GM19455 (cell line): ENCODE data around the gene RHOT1.
"Not testable (repeated sequence)": the region's sequence is repeated elsewhere in the genome, so short reads cannot be mapped to it uniquely, and the experiment has no call there.

ENCODE experiments used
- ATAC-seq: cut with Tn5 transposase; IDR thresholded peaks from one replicate; pipeline ENCODE4 v1.9.1; 2021; ENCODE audit not compliant: unreplicated experiment

Gene RHOT1

DNA sequence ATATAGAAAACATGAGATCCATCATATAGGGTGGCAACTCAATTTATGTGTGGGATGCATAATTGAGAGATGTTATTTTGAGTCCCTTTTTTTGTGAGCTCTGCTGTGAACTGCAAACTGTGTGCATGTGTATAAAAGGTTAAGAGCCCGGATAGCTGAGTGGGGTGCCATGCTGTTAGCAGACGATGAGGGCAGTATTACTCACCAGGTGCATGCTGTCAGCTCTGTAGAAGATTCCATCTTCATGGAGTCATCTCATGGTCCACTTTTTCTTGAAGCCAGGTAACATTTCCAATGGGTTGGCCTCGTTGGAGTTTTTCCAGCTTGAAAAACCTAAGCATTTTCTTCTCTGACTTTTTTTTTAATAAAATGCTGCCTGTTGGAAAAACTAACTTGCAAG, 80.3 kb downstream of the RHOT1 start:
- ATAC-seq: no peak

- ATAC-seq: no peak
Observed at GRCh38 chr17:32223703-32224102, 81.4 kb downstream of the RHOT1 start.

DNA sequence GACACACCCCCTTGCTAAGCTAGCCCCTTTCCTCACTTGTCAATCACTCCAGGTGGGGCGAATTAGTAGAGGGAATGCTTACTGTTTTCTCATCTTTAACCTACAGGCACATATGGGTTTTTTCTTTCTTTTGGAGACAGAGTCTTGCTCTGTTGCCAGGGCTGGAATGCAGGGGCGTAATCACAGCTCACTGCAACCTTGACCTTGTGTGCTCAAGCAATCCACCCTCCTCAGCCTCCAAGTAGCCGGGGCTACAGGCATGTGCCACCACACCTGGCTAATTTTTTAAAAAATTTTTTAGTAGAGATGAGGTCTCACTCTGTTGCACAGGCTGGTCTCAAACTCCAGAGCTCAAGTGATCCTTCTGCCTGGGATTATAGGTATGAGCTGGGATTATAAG, 84.6 kb downstream of the RHOT1 start:
- no peak for ATAC-seq

DNA sequence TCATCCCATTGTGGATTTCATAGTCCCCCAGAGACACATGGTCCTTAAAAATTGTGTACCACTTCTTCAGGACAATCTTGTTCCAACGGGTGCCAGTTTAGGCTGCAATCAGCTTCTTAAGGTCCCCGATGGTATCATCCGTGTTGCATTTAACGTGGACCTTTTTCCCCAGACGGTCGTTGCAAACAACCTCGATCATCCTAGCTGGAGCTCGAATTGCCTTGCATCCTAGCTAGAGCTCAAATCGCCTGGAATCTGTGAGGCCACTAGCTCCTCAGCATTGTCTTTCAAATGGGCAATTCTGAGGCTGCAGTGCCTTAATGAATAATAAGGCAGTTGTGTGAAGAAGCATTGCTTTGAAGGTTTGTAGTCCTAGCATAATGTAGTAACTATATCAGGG, 85.6 kb downstream of the RHOT1 start:
- ATAC-seq: no peak

GRCh38 chr17:32235588-32235987, 93.3 kb downstream of the RHOT1 start:
- no peak for ATAC-seq

DNA sequence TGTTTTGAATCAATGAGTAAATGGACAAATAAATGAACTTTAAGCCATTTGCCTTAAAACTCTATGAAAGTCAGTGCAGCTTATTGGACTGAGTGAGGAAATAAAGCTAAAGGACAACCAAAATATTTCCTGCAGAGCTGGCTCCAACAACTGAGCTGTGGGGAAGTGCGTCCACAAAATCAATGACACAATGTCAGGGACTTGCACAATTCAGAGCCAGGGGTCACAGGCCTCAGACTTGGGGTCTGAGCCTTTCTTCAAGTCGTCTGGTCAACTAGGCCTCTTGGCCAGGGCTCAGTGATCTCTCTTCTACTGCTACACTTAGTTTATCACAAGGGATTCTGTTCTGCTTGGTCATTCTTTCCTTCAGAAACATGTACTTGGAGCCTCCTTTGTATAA, 97.2 kb downstream of the RHOT1 start:
- ATAC-seq: no peak

DNA sequence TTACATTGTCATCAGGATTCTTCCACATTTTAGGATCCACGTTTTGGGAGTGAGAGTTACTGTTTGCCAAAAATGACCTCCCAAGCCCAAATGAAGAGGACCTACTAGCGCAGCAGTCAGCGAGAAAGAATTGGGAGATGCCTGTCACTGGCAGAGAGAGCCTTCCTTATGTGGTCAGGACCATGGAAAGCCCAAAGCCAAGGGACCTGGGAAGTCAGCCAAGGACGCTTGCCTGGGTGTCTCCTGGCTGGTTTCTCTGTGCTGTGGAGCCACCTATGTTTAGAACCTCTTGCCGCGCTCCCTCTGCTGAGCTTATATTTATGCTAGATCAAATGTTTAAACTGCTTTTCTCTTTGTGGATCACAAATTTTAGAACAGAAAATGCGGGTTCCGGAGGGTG, 98.4 kb downstream of the RHOT1 start:
- ATAC-seq: no peak

DNA sequence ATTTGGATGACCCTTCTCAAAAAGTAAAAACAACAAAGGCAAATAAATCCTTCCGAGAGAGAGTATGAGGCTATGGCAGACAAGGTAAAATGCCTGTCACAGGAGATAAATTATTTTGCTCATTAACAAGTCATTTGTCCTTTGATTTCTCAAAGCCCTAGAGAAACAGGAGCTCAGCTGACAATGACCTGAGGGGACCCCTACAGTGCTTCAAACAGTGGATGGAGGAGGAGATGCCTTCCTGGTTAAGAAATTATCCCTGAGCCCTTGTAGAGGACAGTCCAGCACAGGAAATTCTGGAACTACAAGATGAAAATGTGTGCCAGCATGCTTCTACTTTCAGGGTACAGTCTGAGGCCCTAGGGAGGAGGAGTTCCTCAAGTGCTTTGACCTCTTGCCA, 99.3 kb downstream of the RHOT1 start:
- no peak for ATAC-seq

DNA sequence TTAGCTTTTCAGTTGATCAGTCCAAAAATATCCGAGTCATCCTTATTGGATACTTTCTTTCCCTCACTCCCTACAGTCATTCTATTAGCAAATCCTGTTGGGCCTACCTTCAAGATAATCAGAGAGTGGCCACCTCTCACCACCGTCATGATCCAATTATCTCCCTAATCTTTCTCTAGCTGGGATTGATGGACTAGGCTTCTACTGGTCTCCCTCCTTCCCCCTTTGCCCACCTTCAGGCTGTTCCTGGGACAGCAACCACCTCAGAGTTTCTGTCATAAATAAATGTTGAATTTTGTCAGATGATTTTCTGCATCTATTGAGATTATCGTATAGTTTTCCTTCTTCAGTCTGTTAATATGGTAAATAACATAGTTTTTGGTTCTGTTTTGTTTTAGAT, 107.2 kb downstream of the RHOT1 start:
- ATAC-seq: no peak

- ATAC-seq: no peak
Observed at GRCh38 chr17:32253117-32253611, 110.9 kb downstream of the RHOT1 start.

- ATAC-seq: no peak
Observed at GRCh38 chr17:32256012-32256700, 113.9 kb downstream of the RHOT1 start.

GRCh38 chr17:32256701-32257019, 114.4 kb downstream of the RHOT1 start:
- ATAC-seq: no peak

- no peak for ATAC-seq
Observed at GRCh38 chr17:32258383-32259140, 116.3 kb downstream of the RHOT1 start.

DNA sequence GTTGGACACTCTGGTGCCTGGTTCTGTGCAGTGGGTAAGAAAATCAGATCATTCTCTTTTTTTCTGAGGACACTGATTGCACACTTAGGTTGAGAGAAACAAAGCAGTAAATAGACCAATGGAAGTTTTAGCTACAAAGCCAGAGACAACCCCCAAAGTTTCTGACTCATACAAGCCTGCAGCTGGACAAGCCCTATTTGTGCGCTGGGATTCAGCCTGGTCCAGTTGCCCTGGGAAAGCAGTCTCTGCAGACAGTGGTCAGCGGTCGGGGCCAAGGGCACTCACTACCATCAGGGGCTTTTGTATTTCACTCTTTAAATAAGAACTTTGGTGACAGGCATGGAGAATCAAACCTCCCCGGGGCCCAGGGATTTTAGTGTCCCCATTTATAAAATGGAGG, 117.3 kb downstream of the RHOT1 start:
- ATAC-seq: no peak

DNA sequence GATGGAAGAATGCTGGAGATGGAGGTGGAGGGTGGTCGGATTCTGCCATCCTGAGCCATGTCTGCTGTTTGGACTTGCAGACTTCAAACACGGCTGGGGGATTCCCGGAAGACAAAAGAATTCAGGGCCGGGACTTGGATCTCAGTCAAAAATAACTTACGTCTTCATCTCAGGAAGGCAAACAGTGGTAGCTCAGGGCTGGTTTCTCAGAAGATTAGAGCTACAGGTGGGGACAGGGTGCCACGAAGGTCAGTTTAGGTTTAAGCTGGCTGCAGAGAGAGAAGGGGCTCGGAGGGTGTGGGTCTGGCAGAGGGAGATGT, 119.1 kb downstream of the RHOT1 start:
- no peak for ATAC-seq

DNA sequence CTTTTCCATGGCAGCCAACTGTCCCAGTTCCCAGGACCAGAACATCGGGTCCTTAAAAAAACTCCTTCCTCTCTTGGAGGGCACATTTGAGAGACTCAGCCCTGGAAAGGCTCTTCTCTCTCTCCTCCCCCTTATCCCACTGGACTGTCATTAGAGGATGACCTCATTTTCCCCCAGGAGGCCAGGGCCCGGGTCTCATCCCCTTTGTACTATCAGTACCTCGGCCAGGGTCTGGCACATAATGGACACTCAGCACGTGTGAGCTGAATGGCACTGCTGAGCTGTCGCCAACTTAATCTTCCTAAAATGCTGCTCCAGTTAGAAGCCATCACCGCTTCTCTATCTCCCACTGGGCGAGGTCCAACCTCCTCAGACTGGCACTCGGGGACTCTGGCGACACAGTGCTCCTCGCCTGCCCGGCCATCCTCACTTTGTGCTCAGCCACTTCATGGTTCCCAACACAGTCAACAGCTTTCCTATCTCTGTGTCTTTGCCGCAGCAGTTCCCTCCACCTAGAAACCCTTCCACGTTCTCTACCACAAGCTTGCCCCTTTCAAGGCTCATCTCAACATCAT, 119.7 kb downstream of the RHOT1 start:
- ATAC-seq: no peak

DNA sequence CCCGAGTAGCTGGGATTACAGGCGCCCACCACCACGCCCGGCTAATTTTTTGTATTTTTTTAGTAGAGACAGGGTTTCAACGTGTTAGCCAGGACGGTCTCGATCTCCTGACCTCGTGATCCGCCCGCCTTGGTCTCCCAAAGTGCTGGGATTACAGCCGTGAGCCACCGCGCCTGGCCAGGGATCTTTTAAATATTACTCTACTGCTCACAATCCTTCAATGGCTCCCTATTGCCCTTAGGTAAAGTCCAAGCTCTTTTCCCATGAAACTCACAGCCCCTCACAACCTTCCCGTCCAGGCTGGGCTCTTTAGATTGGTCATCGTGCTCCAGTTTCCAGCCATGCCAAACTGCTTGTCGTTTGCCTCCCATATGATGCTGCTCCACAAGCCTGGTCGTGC, 121.2 kb downstream of the RHOT1 start:
- ATAC-seq: not testable (repeated sequence)

GRCh38 chr17:32264140-32264799, 122.0 kb downstream of the RHOT1 start:
- ATAC-seq: no peak

- no peak for ATAC-seq
Observed at GRCh38 chr17:32264823-32265191, 122.5 kb downstream of the RHOT1 start.

- ATAC-seq: no peak
Observed at GRCh38 chr17:32265192-32265923, 123.1 kb downstream of the RHOT1 start, which contains the start of gene RHBDL3. TSS of gene RHBDL3 (plus strand) at chr17:32265832. CDS start at chr17:32266190, 358 bp downstream.

DNA sequence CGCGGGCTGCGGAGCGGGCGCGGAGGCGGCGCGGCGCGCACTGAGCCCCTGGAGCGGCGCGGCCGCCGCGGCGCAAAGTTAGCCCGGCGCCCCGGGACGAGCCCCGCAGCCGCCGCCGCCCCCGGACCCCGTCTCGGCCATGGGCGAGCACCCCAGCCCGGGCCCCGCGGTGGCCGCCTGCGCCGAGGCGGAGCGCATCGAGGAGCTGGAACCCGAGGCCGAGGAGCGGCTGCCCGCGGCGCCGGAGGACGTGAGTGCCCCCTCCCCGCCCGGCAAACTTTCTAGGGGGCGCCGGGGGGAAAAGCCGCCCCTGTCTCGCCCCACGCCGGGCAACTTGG, 123.7 kb downstream of the RHOT1 start:
- no peak for ATAC-seq
